Upper lobe of right lung (tissue), 1 donor: ENCODE measurements around the gene AQP5. TPM values are rescaled to one million over a fixed set of nuclear protein-coding genes. Genes with fewer than 3 reads are reported as not detected.

Source experiments
- ATAC-seq: fragments of 200-7000 bp; cut with Tn5 transposase; one replicate; pipeline ENCODE4 v1.9.1; 2020; ENCODE audit warnings: mild to moderate bottlenecking, moderate library complexity
- DNase-seq: peaks from one replicate; pipeline ENCODE4 v3.0.0-alpha.2; 2020
- H3K27ac ChIP-seq: fragments of 200-600 bp; one replicate; pipeline ENCODE4 v1.8.0; 2022
- H3K27me3 ChIP-seq: fragments of 200-600 bp; one replicate; pipeline ENCODE4 v1.8.0; 2022; ENCODE audit warnings: mild to moderate bottlenecking
- H3K36me3 ChIP-seq: fragments of 200-600 bp; one replicate; pipeline ENCODE4 v1.8.0; 2022
- H3K4me1 ChIP-seq: fragments of 200-600 bp; one replicate; pipeline ENCODE4 v1.8.0; 2022
- H3K4me3 ChIP-seq: fragments of 200-600 bp; one replicate; pipeline ENCODE4 v1.8.0; 2022; ENCODE audit warnings: mild to moderate bottlenecking
- H3K9me3 ChIP-seq: fragments of 200-600 bp; one replicate; pipeline ENCODE4 v1.8.0; 2022
- intact Hi-C: fragments of 100-400 bp; cut with DNase I; formaldehyde crosslinking; loops from one replicate; pipeline ENCODE4 v1.11.0; 2022
- total RNA-seq: library from RNA; stranded (reverse); fragmentation: NEBNext Ultra II Directional; extraction: Animal tissue kit (Norgen Biotek cat#: 25700); gene quantifications from one replicate; pipeline ENCODE4 v1.2.1, GENCODE V29; 2021
- TF ChIP-seq, protein P1 (sequence below): fragments of 200-600 bp; IDR thresholded peaks from one replicate; pipeline ENCODE4 v1.8.0; 2022; ENCODE audit warnings: antibody characterized with exemption
- donor health status: DM: no; HTN: yes; CAD: no; lungs with severe emphysema.

Gene AQP5
- total RNA-seq, 1 donor from 2014 or later: 14.3 TPM

DNA sequence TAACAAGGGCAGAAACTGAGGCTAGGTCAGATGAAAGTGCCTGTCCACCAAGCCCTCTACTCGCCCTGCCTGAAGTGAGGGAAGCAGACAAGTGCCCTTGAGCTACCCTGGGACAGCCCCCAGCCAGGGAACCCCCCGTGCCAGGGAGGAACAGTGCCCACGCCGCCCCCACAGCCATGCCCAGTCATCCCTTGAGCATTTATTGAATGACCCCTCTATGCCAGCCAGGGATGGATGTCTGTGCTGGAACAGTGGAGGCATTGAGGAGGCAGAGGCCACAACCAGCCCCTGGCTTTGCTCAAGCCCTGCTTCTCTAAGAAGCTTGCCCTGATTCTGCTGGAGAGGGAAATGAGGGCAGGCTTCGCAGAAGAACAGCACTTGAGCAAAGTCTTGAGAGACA lies 7.4 kb downstream of the AQP5 start:
- DNase-seq (peak; percentile 52), ATAC-seq (no peak)
- Histone ChIP-seq H3K9me3 (no peaks in the 10 kb centered on the region), H3K36me3 (no peaks in the 10 kb centered on the region), H3K4me3 (no peak overlapping the region), H3K27me3 (no peaks in the 10 kb centered on the region), H3K4me1 (peaks cover 8% of the 10 kb centered on the region), H3K27ac (no peak overlapping the region)
- intact Hi-C loops: loop anchor here (5.0 kb wide), 2 partner anchors 88 to 103 kb away; partner anchors contain the start of gene ASIC1
- TF ChIP-seq, protein P1, sequence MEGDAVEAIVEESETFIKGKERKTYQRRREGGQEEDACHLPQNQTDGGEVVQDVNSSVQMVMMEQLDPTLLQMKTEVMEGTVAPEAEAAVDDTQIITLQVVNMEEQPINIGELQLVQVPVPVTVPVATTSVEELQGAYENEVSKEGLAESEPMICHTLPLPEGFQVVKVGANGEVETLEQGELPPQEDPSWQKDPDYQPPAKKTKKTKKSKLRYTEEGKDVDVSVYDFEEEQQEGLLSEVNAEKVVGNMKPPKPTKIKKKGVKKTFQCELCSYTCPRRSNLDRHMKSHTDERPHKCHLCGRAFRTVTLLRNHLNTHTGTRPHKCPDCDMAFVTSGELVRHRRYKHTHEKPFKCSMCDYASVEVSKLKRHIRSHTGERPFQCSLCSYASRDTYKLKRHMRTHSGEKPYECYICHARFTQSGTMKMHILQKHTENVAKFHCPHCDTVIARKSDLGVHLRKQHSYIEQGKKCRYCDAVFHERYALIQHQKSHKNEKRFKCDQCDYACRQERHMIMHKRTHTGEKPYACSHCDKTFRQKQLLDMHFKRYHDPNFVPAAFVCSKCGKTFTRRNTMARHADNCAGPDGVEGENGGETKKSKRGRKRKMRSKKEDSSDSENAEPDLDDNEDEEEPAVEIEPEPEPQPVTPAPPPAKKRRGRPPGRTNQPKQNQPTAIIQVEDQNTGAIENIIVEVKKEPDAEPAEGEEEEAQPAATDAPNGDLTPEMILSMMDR: no peak

DNA sequence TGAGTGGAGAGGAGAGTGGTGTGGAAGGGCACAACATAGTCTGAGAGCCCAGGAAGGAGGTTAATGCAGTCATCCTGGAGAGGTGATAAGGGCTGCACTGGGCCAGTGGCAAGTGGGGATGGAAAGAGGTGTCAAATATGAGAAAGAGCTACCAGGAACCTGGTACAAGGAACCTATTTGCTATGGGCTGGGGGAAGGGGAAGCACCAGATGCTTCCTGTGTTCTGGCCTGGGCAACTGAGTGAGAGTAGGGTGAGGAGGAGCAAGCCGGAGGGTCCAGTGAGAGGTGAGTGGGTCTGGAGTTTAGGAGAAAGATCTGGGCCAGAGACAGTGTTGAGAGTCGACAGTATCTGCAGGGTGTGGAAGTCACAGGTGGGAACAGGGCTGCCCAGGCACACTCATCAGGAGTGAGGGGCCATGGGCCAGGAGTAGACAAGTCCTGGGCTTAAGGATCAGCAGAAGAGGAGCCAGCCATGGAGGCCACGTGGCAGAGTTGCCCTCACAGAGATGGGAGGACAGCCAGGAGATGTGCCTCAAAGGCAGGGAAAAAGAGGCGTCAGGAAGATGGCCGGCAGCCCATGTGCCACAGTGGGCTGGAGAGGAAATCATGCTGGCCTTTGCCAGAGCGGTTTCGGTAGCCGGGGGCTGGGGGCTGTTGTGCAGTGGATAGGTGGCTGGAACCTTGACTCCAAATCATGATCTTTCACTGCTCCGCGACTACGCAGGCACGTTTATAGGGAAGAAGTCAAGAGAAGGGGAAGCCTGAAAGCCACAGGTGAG lies 8.2 kb downstream of the AQP5 start:
- no peak for ATAC-seq
- no peaks in the 10 kb centered on the region for H3K9me3 ChIP-seq
- H3K36me3 ChIP-seq: no peaks in the 10 kb centered on the region
- no peak overlapping the region for H3K27ac ChIP-seq
- DNase-seq: peak; percentile 51
- no peak overlapping the region for H3K4me3 ChIP-seq
- TF ChIP-seq, protein P1: no peak
- intact Hi-C loops: loop anchor here (5.0 kb wide), 2 partner anchors 87 to 102 kb away; partner anchors contain the start of gene ASIC1
- H3K4me1 ChIP-seq: peaks cover 8% of the 10 kb centered on the region
- no peaks in the 10 kb centered on the region for H3K27me3 ChIP-seq

DNA sequence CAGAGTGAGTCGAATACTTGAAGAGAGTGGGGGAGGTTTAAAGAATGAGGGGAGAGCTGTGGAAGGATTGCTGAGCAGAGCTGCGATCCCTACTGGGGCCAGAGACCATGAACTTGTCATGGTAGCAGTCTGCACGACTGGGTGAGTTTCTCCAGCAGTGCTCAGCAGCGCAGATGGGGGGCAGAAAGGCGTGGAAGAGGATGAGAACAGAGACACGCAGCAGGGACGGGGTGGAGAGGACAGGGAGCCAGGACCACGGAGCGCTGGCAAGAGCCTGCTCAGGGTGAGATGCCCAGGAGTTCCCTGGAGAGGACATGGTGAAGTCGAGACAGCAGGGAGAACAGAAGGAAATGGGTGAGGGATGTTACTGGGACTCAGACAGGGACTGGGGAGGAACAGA lies 9.0 kb downstream of the AQP5 start:
- Histone ChIP-seq H3K36me3 (no peaks in the 10 kb centered on the region), H3K9me3 (no peaks in the 10 kb centered on the region), H3K27me3 (no peaks in the 10 kb centered on the region), H3K27ac (no peak overlapping the region), H3K4me3 (no peak overlapping the region), H3K4me1 (peaks cover 8% of the 10 kb centered on the region)
- intact Hi-C loops: no loop called here
- DNase-seq (no peak), ATAC-seq (no peak)
- TF ChIP-seq, protein P1: no peak

DNA sequence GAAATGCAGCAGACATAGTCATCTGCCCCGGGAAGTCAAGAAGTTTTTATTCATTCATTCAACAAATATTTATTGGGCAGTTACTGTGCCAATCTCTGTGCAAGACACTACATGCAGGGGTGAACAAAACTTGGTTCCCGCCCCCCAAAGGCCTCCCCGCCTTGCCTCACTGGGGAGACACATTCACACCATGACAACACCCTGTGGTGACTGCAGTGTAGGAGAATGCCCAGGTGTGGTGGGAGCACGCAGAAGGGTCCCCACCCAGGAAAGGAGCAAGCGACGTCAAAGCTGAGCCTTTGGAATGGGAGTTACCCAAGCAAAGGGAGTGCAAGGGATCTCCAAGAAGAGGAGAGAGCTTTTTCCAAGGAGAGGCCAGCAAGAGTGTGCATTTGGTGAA lies 9.5 kb downstream of the AQP5 start:
- intact Hi-C loops: no loop called here
- H3K36me3 ChIP-seq: no peaks in the 10 kb centered on the region
- DNase-seq: peak; percentile 44

DNA sequence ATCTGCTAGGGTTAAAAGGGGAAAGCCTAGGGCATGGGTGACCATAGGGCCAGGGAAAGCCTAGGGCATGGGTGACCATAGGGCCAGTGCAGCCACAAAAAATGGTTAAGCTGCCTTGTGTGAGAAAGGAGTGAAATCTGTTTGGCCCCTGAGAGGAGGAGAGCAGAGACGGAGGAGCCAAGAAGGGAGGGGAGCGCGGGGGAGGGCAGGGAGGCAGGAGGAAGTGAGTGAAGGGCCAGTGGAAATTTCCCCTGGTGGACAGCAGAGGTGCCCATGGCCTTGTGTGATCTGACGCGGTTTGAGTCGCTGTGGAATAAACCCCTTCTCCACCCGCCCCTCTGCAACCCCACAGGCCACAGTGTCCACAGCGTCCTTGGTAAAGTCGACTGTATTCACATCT lies 10.5 kb downstream of the AQP5 start:
- Histone ChIP-seq H3K27ac (no peak overlapping the region), H3K9me3 (no peaks in the 10 kb centered on the region), H3K4me1 (peaks cover 6% of the 10 kb centered on the region), H3K36me3 (no peaks in the 10 kb centered on the region), H3K4me3 (no peak overlapping the region), H3K27me3 (no peaks in the 10 kb centered on the region)
- ATAC-seq (no peak), DNase-seq (peak; percentile 45)
- TF ChIP-seq, protein P1: no peak
- intact Hi-C loops: no loop called here

More for the DNA sequence above, 9.5 kb downstream of the AQP5 start:
- TF ChIP-seq, protein P1: no peak
- Histone ChIP-seq H3K4me3 (no peak overlapping the region), H3K27ac (no peak overlapping the region), H3K27me3 (no peaks in the 10 kb centered on the region), H3K4me1 (peaks cover 8% of the 10 kb centered on the region), H3K9me3 (no peaks in the 10 kb centered on the region)
- ATAC-seq: no peak
